HG03457 (cell line): ENCODE measurements around the gene POC1B.

Experiments used
- ATAC-seq: cut with Tn5 transposase; IDR thresholded peaks from one replicate; pipeline ENCODE4 v1.9.1; 2021; ENCODE audit warnings: moderate number of reproducible peaks; ENCODE audit not compliant: unreplicated experiment

Gene POC1B

DNA sequence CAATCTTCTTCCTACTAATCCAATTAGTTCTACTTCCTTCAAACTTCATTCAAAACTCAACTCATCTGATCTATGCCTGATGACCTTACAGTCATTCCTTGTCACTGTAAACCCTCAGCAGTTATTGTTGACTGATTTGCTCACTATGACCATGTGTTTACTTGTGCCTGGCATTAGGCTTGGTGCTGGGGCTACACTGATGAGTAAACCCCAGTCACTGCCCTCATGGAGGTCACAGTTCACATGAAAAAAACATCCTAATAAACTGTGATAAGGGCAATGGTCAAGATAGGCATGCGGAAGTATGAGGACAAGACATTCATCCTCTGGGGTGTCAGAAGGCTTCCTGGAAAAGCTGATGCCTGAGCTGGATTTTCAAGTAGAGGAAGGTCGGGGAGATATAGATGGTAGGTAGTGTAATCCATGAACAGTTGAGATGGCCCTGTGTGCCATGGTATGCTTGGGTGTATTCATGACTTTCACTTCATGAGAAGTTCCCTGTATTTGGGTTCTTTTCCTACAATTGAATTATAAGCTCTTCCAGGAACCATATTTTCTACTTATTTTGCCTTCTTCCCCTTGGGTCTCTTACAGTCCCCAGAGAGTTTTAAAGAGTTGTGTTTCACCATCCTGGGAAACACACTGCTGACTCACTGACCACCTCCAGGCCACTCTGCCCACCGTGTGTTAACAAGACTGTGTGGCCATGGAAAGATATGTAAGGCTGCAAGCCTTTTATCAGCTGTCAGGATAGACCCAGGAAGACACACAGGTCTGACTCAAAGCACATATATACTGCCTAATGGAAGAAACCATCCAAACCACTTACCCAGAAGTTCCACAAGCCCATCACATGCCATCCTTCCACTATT, 134.8 kb downstream of the POC1B start:
- no peak for ATAC-seq

DNA sequence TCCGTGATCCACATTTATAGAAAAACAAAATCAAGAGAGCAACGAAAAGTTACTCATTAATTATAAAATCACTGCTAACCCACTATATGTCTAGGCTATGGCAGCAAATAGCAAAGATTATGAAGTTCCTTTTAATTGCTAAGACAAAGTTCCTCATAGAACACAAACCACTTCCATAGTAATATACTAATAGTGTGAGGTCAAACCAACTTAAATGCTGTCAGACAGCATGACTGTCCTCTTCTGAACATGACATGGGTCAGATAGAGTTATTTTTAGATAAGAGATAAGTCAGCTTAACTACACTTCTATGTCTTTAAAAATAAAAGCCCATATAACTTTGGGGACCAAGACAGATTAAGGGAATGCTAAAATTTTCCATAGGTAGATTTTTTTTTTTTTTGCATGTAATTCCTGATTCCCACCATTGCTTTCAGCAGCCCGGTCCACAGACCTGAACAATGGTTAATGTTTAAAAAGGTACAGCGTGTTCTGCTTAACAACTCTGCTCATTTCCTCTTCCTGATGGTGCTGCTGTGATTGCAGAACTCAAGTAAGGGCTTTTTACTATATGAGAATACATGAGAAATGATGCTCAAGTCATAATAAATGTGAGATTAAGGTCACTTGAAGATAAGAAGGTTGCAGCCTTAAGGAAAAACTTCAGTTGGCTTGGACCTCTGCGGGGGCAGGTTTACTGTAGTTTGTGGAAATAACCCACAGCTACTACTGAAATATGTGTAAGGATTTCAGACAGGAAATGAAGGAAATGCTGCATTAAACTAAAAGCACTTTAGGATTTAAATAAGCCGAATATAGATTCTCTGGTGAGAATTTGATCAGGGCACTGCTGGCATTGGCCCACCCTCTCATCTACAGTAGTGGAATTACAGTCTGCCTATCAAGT, 135.8 kb downstream of the POC1B start:
- ATAC-seq = no peak

DNA sequence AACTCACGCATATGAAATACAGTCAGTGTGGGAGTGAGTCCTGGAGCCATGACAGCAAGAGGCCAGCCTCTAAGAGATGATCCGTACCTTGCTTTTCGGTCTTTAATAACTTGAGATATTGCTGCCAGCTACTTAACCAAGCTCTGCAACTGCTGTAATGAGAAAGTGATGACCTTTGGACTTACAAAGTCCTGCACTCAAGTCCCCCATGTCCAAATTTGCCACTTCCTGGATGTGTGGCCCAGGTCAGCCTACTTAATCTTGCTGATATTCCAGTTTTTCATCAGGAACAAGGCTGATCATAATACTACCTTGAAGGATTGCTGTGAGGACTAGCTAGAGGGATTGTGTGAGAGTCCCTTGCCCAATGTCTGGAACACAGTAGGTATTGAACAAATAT, 139.7 kb downstream of the POC1B start:
- ATAC-seq = no peak

DNA sequence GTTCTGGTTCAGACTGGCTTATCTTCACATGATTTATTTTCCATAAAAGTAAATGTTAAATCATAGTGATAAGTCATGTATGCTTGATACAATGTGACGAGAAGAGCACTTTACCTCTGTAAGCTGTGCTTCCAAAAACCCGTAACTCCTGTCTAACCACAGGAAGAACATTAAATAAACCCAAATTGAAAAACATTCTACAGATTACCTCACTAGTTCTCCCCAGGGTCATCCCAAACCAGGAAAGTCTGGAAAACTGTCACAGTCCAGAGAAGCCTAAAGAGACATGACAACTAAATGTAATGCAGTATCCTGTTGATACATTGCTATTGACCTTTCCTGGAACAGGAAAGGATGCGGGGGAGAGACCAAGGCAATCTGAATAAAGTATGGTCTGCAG, 141.0 kb downstream of the POC1B start:
- no peak for ATAC-seq

DNA sequence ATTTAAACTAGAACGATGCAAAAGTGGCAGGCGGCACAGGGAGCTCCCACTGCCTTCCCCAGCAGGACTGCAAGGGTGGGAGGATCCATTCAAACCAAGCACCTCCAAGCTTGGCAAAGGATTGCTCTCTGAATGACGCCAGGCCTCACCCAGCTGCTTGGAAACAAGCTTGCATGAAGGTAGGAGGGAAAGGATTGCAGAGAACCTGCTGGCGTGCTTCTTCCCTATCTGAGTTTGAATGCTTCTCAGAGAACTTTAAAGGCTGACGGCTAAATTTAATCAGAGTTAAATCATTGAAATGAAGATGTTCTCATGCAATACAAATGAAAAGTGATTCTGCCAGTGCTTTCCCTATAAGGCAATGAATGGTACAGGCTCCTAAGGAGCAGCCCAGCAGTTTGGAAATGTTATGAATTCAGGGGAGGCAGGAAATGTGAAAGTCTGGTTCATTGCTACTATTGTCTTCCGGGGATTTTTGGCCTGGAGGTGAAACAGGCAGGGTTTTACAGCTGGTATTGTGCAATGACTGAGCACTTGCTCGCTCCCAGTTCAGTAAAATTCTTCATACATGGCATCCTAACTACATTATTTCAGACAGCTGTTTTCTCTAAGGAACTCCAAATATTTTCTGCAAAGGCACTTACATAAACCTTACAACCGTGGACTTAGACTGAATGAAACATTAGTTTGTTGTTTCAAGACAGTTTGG, 141.6 kb downstream of the POC1B start:
- ATAC-seq = no peak

DNA sequence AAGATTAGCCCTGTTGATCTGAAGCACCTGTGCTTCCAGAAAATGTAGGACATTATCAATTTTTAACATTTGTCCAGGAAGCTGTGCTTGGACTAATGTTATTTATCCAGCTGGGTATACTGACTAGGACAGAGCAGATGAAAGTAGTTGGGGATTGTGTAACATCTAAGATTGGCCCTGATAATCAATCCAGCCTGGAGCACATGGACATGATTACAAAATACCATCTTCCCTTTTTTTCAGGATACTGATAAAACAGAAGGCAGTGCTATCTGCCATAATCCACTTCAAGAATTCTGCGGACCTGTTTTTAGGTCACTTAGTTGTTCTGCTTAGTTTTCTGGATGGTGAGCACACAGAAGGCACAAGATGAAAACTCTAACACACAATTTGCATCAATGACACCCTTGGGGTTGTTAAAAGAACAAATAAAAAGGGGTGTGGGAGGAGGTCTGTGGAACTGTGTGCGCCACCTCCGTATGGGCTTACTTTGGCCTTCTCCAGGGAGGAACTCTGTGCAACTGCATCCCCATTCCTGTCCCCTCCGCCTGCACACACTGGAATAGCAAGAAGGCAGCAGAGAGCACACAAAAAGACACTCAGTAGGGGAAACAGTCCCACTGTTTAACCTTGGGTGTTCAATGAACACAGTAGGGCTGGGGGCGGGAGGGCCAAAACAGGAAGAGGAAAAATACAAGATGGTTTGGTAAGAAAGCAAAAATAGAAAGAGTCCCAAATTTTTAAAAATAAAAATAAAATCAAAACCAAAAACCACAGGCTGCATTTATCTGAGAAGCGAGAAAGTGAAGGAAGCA, 142.4 kb downstream of the POC1B start:
- ATAC-seq = no peak

DNA sequence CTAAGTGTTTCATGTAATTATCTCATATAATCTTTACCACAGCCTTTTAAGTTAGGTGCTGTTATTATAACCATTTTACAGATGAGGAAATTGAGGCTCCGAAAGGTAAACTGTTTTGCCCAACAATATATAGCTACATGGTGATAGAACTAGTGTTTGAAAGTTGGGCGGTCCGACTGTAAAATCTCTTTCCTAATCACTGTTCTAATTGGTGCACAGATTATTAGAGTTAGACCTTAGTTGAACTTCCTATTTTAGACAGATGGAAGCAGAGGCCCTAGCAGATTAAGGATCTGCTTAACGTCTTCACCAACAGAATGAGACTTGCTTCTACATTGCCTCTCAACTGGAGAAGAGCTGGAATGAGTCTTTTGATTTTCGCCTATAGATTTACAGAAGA, 143.5 kb downstream of the POC1B start:
- ATAC-seq = no peak

DNA sequence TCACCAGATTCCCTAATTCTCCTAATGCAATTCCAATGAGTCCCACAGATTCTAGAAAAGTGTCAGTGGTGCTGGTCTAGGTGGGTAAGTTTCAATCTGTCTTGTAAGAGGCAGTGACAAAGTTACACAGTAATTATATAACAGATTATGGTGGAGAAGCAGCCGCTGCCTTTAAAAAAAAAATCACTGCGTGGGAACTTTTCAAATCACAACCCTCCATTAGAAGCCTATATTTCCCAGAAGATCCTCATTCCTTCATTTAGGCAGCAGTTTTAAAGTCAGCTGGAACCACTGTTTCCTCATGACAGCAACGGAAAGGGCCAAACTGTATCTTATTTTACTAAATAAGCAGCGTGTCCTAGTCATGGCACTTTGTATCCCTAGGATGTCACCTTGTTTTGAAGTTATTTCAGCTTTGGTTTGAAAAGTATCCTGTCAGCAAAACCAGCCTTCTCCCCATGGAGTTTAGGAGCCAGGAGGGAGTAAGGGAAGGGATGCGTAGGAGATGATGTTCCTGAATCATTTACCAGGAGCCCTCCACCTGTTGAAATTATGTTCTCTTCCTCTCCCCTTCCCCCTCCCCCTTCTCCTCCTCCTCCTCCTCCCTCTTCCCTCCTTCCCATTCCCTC, 145.9 kb downstream of the POC1B start:
- no peak for ATAC-seq

DNA sequence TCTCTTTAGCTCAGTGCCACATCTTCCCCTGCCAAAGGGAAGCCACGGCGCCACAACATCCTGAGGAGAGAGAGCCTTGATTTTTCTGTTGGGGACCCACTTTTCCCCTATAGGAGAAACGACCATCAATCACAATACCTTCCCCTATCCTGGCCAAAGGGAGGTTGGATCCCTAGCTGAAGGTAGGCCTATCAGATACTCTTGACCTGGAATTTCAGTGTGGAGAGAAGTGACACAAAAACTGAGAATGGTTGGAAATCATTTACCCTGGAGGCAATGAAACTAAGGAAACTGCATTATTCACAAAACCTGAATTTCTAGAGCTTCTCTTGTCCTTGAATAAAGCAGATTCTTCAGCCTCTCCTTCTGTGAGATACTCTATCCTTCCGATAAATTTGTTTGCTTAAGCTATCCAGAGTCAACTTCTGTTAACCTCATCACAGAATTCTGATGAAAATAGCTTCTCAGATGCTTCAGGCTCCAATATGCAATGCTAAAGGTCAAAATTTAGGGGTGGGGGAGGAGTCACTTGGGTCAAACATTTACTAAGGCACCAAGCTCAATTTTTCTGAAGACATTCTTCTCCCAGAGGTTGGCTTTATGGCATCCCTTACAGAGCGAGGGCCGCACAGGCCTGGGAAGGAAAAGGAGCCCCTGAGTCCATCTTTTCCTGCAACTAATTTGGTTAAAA, 146.6 kb downstream of the POC1B start:
- ATAC-seq = no peak

DNA sequence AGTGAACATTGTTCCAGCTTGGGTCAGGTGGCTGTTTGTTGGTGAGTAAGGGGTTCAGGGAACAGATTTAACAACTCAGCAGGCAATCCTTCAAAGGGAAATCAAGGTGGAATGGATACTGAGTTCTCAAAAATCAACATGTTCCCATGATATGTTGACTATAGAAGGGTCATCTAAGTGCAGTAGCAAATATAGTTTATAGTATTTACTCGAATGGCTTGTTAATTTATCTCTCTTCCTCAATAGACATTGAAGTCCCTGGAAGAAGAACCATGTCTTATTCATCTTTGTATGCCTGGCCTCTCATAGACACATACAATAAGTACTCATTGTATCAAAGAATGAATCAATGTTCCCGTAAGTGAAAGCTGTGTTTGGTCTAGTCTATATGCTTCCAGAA, 149.0 kb downstream of the POC1B start:
- ATAC-seq = no peak

DNA sequence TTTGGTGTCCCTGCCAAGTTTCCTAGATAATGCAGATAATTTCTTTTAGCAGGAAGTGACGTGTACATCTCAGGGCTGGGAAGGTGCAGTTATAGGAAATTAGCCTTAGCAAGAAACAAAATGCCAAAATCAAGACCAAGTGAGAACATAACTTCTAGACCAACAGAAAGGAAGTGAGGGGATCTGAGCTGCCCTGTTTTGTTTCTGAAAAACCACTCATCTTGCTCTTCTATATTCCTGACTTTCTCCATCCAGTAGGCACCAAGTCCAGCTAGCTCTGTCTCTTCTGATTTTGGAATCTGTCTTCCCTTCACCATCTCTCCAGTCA, 149.7 kb downstream of the POC1B start:
- ATAC-seq = no peak

DNA sequence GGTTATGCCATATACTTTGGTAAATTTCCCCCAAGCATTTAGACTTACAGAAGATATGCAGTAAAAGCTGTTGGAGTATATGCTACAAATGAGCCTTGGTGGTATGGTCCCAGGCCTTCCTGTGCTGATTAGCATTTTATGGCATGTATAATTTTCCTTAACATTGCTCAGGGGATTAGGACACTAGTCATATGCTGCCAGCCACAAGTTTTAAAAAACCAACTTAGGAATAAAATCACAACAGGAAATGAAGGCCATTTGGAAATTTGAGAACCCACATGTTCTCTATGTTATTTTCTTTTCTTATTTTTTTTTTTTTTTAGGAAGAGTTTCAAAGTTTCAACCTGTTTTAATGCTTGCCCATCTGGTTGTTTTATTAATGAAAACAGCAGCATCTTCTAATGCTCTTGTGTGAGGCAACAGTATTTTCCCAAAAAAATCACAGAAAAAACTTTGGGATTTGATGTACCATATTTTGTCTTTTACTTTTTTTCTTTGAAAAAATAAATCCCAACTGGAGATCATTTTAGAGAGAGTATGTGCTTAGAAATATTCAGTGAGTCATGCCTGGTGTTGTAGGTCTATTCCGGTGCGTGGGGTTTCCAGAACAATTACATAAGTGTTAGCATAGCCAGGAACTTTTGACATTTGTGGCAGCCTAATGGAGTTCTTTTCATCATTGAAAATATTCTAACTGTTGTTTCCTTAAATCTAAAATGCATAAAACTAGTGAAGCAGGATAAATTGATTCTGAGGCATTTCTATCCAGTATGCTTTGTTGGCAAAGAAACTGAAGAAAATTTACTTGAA, 151.9 kb downstream of the POC1B start:
- no peak for ATAC-seq

DNA sequence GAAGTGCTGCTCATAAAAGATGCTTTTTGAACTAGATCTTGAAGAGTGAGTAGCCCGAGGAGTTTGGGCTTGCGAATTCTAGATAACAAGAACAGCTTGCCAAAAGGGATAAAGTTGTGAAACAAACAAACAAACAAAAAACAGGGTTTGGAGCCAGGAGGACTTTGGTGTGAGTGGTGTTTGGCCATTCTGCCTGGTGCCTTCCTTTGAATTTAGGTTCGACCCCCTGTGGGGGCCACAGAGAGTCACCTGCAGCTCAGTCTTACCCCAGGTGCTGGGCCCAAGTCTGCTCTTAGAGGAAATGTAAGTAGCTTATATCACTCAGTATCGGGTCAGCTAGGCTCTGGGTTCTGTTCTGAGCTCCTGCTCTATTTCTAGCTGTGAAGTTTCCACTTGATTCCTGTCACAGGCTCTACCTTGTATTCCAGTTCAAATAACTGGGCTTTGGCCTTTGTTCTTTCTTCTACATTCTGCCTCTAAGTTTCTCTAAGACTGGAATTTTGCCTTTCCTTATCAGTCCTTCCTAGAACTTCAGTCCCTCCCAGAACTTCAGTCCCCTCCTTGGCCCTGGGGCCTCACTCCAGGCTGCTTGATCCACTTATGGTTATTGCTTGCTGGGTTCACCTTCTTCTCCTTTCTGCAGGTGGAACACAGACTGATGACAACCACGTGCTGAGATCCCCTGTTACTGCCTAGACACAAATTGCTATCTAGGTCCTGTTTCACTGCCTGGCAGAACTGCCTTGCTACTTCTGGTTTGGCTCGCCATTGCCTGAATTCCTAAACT, 153.1 kb downstream of the POC1B start:
- no peak for ATAC-seq

DNA sequence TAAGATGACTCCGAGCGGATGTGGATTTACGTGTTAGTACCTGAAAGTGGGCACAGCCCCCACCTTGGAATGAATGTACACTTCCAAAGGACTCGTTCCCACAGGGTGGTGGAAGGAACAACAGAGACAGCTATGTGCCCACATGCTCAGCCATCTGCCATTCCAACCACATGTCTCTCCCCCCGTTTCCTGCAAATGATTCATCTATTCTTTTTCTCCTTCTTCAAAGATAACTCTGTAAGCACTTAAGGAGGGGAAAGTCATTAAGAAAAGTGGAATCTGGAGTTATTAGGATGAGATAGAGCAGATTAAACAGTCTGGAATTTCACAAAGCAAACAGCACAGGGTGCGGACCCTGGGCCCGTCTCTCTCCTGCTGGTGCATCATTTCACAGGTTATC, 155.0 kb downstream of the POC1B start:
- ATAC-seq = no peak

DNA sequence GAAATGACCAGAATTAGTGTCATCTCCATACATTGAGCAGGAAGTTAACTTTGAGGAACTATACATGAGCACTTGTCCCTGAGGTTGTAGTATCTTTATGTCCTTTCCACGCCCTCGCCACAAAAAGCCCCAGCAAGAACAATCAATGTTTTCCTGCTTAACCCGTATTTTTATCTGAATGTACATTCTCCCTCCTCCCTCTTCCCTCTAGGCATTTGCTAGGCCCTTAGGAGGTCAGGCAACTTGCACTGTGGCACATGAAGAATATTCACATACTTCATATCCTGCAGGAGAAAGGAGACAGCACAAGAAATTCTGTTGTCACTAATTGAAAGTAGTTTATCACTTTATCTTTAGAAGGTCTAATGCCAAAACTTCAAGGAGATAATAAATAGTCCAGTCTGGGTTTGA, 155.4 kb downstream of the POC1B start:
- ATAC-seq = no peak
